PC-3 (cell line): ENCODE measurements around the gene DYNLT4. TPM values are rescaled to one million over a fixed set of nuclear protein-coding genes. Genes with fewer than 3 reads are reported as not detected.
"Not testable (repeated sequence)": the region's sequence is repeated elsewhere in the genome, so short reads cannot be mapped to it uniquely, and the experiment has no call there.

Experiments
- ATAC-seq: fragments of 200-7000 bp; cut with Tn5 transposase; 2 replicates; pipeline ENCODE4 v1.9.1; 2020; ENCODE audit warnings: mild to moderate bottlenecking, moderate library complexity
- BruUV-seq: library from RNA; stranded (reverse); fragments of 400-500 nt; replicated peaks from 2 replicates; lab custom pipeline; 2021; lab: Mats Ljungman, UMichigan
- CTCF ChIA-PET: fragments of 300-600 bp; sonication (Branson Sonifier 250); formaldehyde crosslinking; loops from one replicate; lab custom pipeline; 2022; ENCODE audit warnings: antibody characterized with exemption; lab: Charles Lee
- POLR2A ChIA-PET: fragments of 300-600 bp; sonication (Branson Sonifier 250); formaldehyde crosslinking; loops from one replicate; lab custom pipeline; 2022; ENCODE audit warnings: antibody characterized with exemption; ENCODE audit not compliant: unreplicated experiment; lab: Charles Lee
- DNase-seq: peaks from one replicate; pipeline ENCODE4 v3.0.0-alpha.2; 2015
- H2AFZ ChIP-seq: fragments of 300-600 bp; sonication (generic); 2 replicates; pipeline ENCODE4 v1.6.0; 2016; ENCODE audit warnings: antibody characterized with exemption, low read length
- H3F3A ChIP-seq: fragments of 300-600 bp; sonication (generic); one replicate; pipeline ENCODE4 v1.6.0; 2017; ENCODE audit warnings: antibody characterized with exemption, low read length, control low read depth, mild to moderate bottlenecking; ENCODE audit not compliant: unreplicated experiment
- H3K27ac ChIP-seq: fragments of 300-600 bp; sonication (generic); 2 replicates; pipeline ENCODE4 v1.5.1; 2016; ENCODE audit warnings: mild to moderate bottlenecking, low read length
- H3K27me3 ChIP-seq: fragments of 300-600 bp; sonication (generic); 2 replicates; pipeline ENCODE4 v1.6.1; 2016; ENCODE audit warnings: low read length, mixed read lengths
- H3K36me3 ChIP-seq: fragments of 300-600 bp; sonication (generic); 2 replicates; pipeline ENCODE4 v1.6.1; 2016; ENCODE audit warnings: low read depth, mixed run types, low read length, mixed read lengths
- H3K4me1 ChIP-seq: fragments of 300-600 bp; sonication (generic); 2 replicates; pipeline ENCODE4 v1.5.1; 2016; ENCODE audit warnings: low read length; ENCODE audit not compliant: insufficient read depth
- H3K4me2 ChIP-seq: fragments of 300-600 bp; sonication (generic); 2 replicates; pipeline ENCODE4 v1.6.0; 2016; ENCODE audit warnings: low read length
- H3K4me3 ChIP-seq: fragments of 300-600 bp; sonication (generic); 2 replicates; pipeline ENCODE4 v1.5.1; 2016; ENCODE audit warnings: mild to moderate bottlenecking, low read length, mixed read lengths
- H3K79me2 ChIP-seq: fragments of 300-600 bp; sonication (generic); 2 replicates; pipeline ENCODE4 v1.6.1; 2017; ENCODE audit warnings: low read length, mixed read lengths
- H3K9ac ChIP-seq: fragments of 300-600 bp; sonication (generic); 2 replicates; pipeline ENCODE4 v1.6.0; 2016; ENCODE audit warnings: mild to moderate bottlenecking, low read length
- H3K9me2 ChIP-seq: fragments of 300-600 bp; sonication (generic); replicated peaks from 2 replicates; pipeline ENCODE4 v1.6.1; 2016; ENCODE audit warnings: mixed run types, low read length, mixed read lengths
- H3K9me3 ChIP-seq: fragments of 300-600 bp; sonication (generic); 2 replicates; pipeline ENCODE4 v1.6.1; 2016; ENCODE audit warnings: low read length, mixed read lengths
- H4K20me1 ChIP-seq: fragments of 300-600 bp; sonication (generic); 2 replicates; pipeline ENCODE4 v1.6.1; 2016; ENCODE audit warnings: low read length, mixed read lengths
- CTCF ChIP-seq: fragments of 300-600 bp; sonication (generic); conservative IDR thresholded peaks from 2 replicates; pipeline ENCODE4 v1.5.1; 2017; ENCODE audit warnings: antibody characterized with exemption, low read depth, mild to moderate bottlenecking, low read length
- EZH2 ChIP-seq: fragments of 300-600 bp; sonication (generic); IDR thresholded peaks from one replicate; pipeline ENCODE4 v1.6.1; 2017; ENCODE audit warnings: antibody characterized with exemption, mild to moderate bottlenecking, low read length; ENCODE audit not compliant: unreplicated experiment
- EZH2phosphoT487 ChIP-seq: fragments of 300-600 bp; sonication (generic); IDR thresholded peaks from 2 replicates; pipeline ENCODE4 v1.6.1; 2018; ENCODE audit warnings: mild to moderate bottlenecking, antibody characterized with exemption, low read length, borderline replicate concordance
- intact Hi-C: fragments of 100-400 bp; cut with micrococcal nuclease; formaldehyde crosslinking; loops from 2 replicates; pipeline ENCODE4 v1.9.0; 2023
- total RNA-seq: library from RNA; depleted of rRNA; stranded (reverse); fragments of >200 nt; gene quantifications from 2 replicates; pipeline ENCODE4 v1.2.3, GENCODE V29; 2014

Gene DYNLT4
- total RNA-seq, 1 experiment from 2014 or later, result 3.4 TPM

GRCh38 chr1:44799770-44800584 is 7.2 kb downstream of the DYNLT4 start, which contains the start of gene PLK3:
Gene PLK3, plus strand, starts transcription at chr1:44800377. Its CDS starts 87 bp downstream, at chr1:44800464.
- POLR2A ChIA-PET, result interaction anchor here (0.5 to 1.0 kb wide), 15 partner anchors 8 to 1432 kb away, joined by 3 to 15 read pairs (median 4); partner anchors contain the start of genes BTBD19, ELOVL1, RNU5D-1 and RPS8
- no peaks in the 10 kb centered on the region for H3K9me2 ChIP-seq
- peaks cover 16% of the 10 kb centered on the region for H3K4me1 ChIP-seq
- peak; percentile 96 for DNase-seq
- H2AFZ ChIP-seq, result peak within 1 kb of the TSS; percentile 80
- no peaks in the 10 kb centered on the region for H3K9me3 ChIP-seq
- TSS peak; percentile 83 for BruUV-seq
- peak within 1 kb of the TSS; percentile 100 for H3K4me2 ChIP-seq
- peak; percentile 85 for ATAC-seq
- peaks cover 22% of the 10 kb centered on the region for H3K79me2 ChIP-seq
- peak within 1 kb of the TSS; percentile 77 for H3K27ac ChIP-seq
- H3K36me3 ChIP-seq, result peaks cover 4% of the 10 kb centered on the region; the same call in 1 of the 2 replicates
- peak within 1 kb of the TSS; percentile 98 for H3K4me3 ChIP-seq
- H3K27me3 ChIP-seq, result no peaks in the 10 kb centered on the region
- CTCF ChIA-PET, result interaction anchor here (0.6 to 1.0 kb wide), 5 partner anchors 9 to 621 kb away, joined by 3 to 13 read pairs (median 5); no protein-coding TSS in a partner anchor
- peaks cover 12% of the 10 kb centered on the region for H4K20me1 ChIP-seq
- no peaks in the 10 kb centered on the region for H3F3A ChIP-seq
- intact Hi-C loops, result no loop called here
- H3K9ac ChIP-seq, result peak within 1 kb of the TSS; percentile 94
- TF ChIP-seq EZH2 (no peak), CTCF (peak; percentile 83), EZH2phosphoT487 (no peak)

- H3K9me3 ChIP-seq, result no peaks in the 10 kb centered on the region
- no peak overlapping the region for H3K4me2 ChIP-seq
- no peak overlapping the region for H2AFZ ChIP-seq
- intact Hi-C loops, result no loop called here
- H3K27me3 ChIP-seq, result no peaks in the 10 kb centered on the region
- H3F3A ChIP-seq, result no peaks in the 10 kb centered on the region
- no peak overlapping the region for H3K9ac ChIP-seq
- no peaks in the 10 kb centered on the region for H3K9me2 ChIP-seq
- ATAC-seq, result no peak
- CTCF ChIA-PET, result no interaction called here
- no TSS peak for BruUV-seq
- H3K27ac ChIP-seq, result no peak overlapping the region
- TF ChIP-seq EZH2 (no peak), EZH2phosphoT487 (no peak), CTCF (no peak)
- peaks cover 16% of the 10 kb centered on the region for H3K4me1 ChIP-seq
- no peak for DNase-seq
- POLR2A ChIA-PET, result no interaction called here
- H3K79me2 ChIP-seq, result peaks cover 22% of the 10 kb centered on the region
- H3K36me3 ChIP-seq, result peaks cover 4% of the 10 kb centered on the region; the same call in 1 of the 2 replicates
- H4K20me1 ChIP-seq, result peaks cover 12% of the 10 kb centered on the region
- no peak overlapping the region for H3K4me3 ChIP-seq
Measured at GRCh38 chr1:44798481-44799365, 8.4 kb downstream of the DYNLT4 start.

GRCh38 chr1:44797886-44798285 is 9.3 kb downstream of the DYNLT4 start:
- H3F3A ChIP-seq, H3K9ac ChIP-seq, POLR2A ChIA-PET, H3K27me3 ChIP-seq, H3K9me2 ChIP-seq, ATAC-seq, DNase-seq, intact Hi-C loops, BruUV-seq, H3K36me3 ChIP-seq, H2AFZ ChIP-seq, H3K4me3 ChIP-seq, H3K9me3 ChIP-seq, H3K27ac ChIP-seq, H3K4me2 ChIP-seq, CTCF ChIA-PET: not testable (repeated sequence)
- H3K79me2 ChIP-seq, result peaks cover 22% of the 10 kb centered on the region
- peaks cover 12% of the 10 kb centered on the region for H4K20me1 ChIP-seq
- peaks cover 16% of the 10 kb centered on the region for H3K4me1 ChIP-seq
